NCI-H510A treated with DMSO at 0.1 percent for 48 hours (cell line): ENCODE data around the gene PSD2.

Source experiments
- DNase-seq: peaks from one replicate; lab custom pipeline; 2025; lab: John Stamatoyannopoulos, UW

The PSD2 gene

GRCh38 chr5:139837711-139838380 is 42.2 kb downstream of the PSD2 start:
- DNase-seq, result no peak

GRCh38 chr5:139838381-139839197 is 43.0 kb downstream of the PSD2 start:
- DNase-seq, result no peak

- no peak for DNase-seq
Measured at GRCh38 chr5:139839232-139839815, 43.7 kb downstream of the PSD2 start.

- DNase-seq, result no peak
Measured at GRCh38 chr5:139839918-139840317, 44.3 kb downstream of the PSD2 start.

- DNase-seq, result no peak
Measured at GRCh38 chr5:139841549-139841948, 45.9 kb downstream of the PSD2 start.

- DNase-seq, result no peak
Measured at GRCh38 chr5:139842321-139842720, 46.7 kb downstream of the PSD2 start.

GRCh38 chr5:139843991-139844390 is 48.4 kb downstream of the PSD2 start:
- DNase-seq, result no peak

GRCh38 chr5:139844472-139845145 is 49.0 kb downstream of the PSD2 start:
- no peak for DNase-seq

GRCh38 chr5:139845846-139846681 is 50.5 kb downstream of the PSD2 start:
- DNase-seq, result no peak

- DNase-seq, result no peak
Measured at GRCh38 chr5:139847091-139847490, 51.5 kb downstream of the PSD2 start.

- DNase-seq, result no peak
Measured at GRCh38 chr5:139847790-139848507, 52.3 kb downstream of the PSD2 start.

GRCh38 chr5:139848508-139849100 is 53.0 kb downstream of the PSD2 start:
- no peak for DNase-seq

GRCh38 chr5:139849501-139849900 is 53.9 kb downstream of the PSD2 start:
- no peak for DNase-seq

- no peak for DNase-seq
Measured at GRCh38 chr5:139849942-139850341, 54.3 kb downstream of the PSD2 start.

GRCh38 chr5:139850423-139851016 is 54.9 kb downstream of the PSD2 start:
- no peak for DNase-seq

- DNase-seq, result no peak
Measured at GRCh38 chr5:139851558-139851957, 56.0 kb downstream of the PSD2 start.

GRCh38 chr5:139852696-139853095 is 57.1 kb downstream of the PSD2 start:
- no peak for DNase-seq

GRCh38 chr5:139854029-139854605 is 58.5 kb downstream of the PSD2 start:
- DNase-seq, result no peak

GRCh38 chr5:139854953-139855352 is 59.3 kb downstream of the PSD2 start:
- DNase-seq, result no peak

GRCh38 chr5:139855451-139855850 is 59.8 kb downstream of the PSD2 start:
- no peak for DNase-seq
